PC-3 (cell line): ENCODE data around the gene KCTD16. TPM values are rescaled to one million over a fixed set of nuclear protein-coding genes. Genes with fewer than 3 reads are reported as not detected.
A peak's percentile ranks its signal among the peaks of the same experiment; 100 is the strongest.

ENCODE experiments used
- ATAC-seq: fragments of 200-7000 bp; cut with Tn5 transposase; 2 replicates; pipeline ENCODE4 v1.9.1; 2020; ENCODE audit warnings: mild to moderate bottlenecking, moderate library complexity
- BruUV-seq: library from RNA; stranded (reverse); fragments of 400-500 nt; replicated peaks from 2 replicates; lab custom pipeline; 2021; lab: Mats Ljungman, UMichigan
- CTCF ChIA-PET: fragments of 300-600 bp; sonication (Branson Sonifier 250); formaldehyde crosslinking; loops from one replicate; lab custom pipeline; 2022; ENCODE audit warnings: antibody characterized with exemption; lab: Charles Lee
- POLR2A ChIA-PET: fragments of 300-600 bp; sonication (Branson Sonifier 250); formaldehyde crosslinking; loops from one replicate; lab custom pipeline; 2022; ENCODE audit warnings: antibody characterized with exemption; ENCODE audit not compliant: unreplicated experiment; lab: Charles Lee
- DNase-seq: peaks from one replicate; pipeline ENCODE4 v3.0.0-alpha.2; 2015
- H2AFZ ChIP-seq: fragments of 300-600 bp; sonication (generic); 2 replicates; pipeline ENCODE4 v1.6.0; 2016; ENCODE audit warnings: antibody characterized with exemption, low read length
- H3F3A ChIP-seq: fragments of 300-600 bp; sonication (generic); one replicate; pipeline ENCODE4 v1.6.0; 2017; ENCODE audit warnings: antibody characterized with exemption, low read length, control low read depth, mild to moderate bottlenecking; ENCODE audit not compliant: unreplicated experiment
- H3K27ac ChIP-seq: fragments of 300-600 bp; sonication (generic); 2 replicates; pipeline ENCODE4 v1.5.1; 2016; ENCODE audit warnings: mild to moderate bottlenecking, low read length
- H3K27me3 ChIP-seq: fragments of 300-600 bp; sonication (generic); 2 replicates; pipeline ENCODE4 v1.6.1; 2016; ENCODE audit warnings: low read length, mixed read lengths
- H3K36me3 ChIP-seq: fragments of 300-600 bp; sonication (generic); 2 replicates; pipeline ENCODE4 v1.6.1; 2016; ENCODE audit warnings: low read depth, mixed run types, low read length, mixed read lengths
- H3K4me1 ChIP-seq: fragments of 300-600 bp; sonication (generic); 2 replicates; pipeline ENCODE4 v1.5.1; 2016; ENCODE audit warnings: low read length; ENCODE audit not compliant: insufficient read depth
- H3K4me2 ChIP-seq: fragments of 300-600 bp; sonication (generic); 2 replicates; pipeline ENCODE4 v1.6.0; 2016; ENCODE audit warnings: low read length
- H3K4me3 ChIP-seq: fragments of 300-600 bp; sonication (generic); 2 replicates; pipeline ENCODE4 v1.5.1; 2016; ENCODE audit warnings: mild to moderate bottlenecking, low read length, mixed read lengths
- H3K79me2 ChIP-seq: fragments of 300-600 bp; sonication (generic); 2 replicates; pipeline ENCODE4 v1.6.1; 2017; ENCODE audit warnings: low read length, mixed read lengths
- H3K9ac ChIP-seq: fragments of 300-600 bp; sonication (generic); 2 replicates; pipeline ENCODE4 v1.6.0; 2016; ENCODE audit warnings: mild to moderate bottlenecking, low read length
- H3K9me2 ChIP-seq: fragments of 300-600 bp; sonication (generic); replicated peaks from 2 replicates; pipeline ENCODE4 v1.6.1; 2016; ENCODE audit warnings: mixed run types, low read length, mixed read lengths
- H3K9me3 ChIP-seq: fragments of 300-600 bp; sonication (generic); 2 replicates; pipeline ENCODE4 v1.6.1; 2016; ENCODE audit warnings: low read length, mixed read lengths
- H4K20me1 ChIP-seq: fragments of 300-600 bp; sonication (generic); 2 replicates; pipeline ENCODE4 v1.6.1; 2016; ENCODE audit warnings: low read length, mixed read lengths
- CTCF ChIP-seq: fragments of 300-600 bp; sonication (generic); conservative IDR thresholded peaks from 2 replicates; pipeline ENCODE4 v1.5.1; 2017; ENCODE audit warnings: antibody characterized with exemption, low read depth, mild to moderate bottlenecking, low read length
- EZH2 ChIP-seq: fragments of 300-600 bp; sonication (generic); IDR thresholded peaks from one replicate; pipeline ENCODE4 v1.6.1; 2017; ENCODE audit warnings: antibody characterized with exemption, mild to moderate bottlenecking, low read length; ENCODE audit not compliant: unreplicated experiment
- EZH2phosphoT487 ChIP-seq: fragments of 300-600 bp; sonication (generic); IDR thresholded peaks from 2 replicates; pipeline ENCODE4 v1.6.1; 2018; ENCODE audit warnings: mild to moderate bottlenecking, antibody characterized with exemption, low read length, borderline replicate concordance
- intact Hi-C: fragments of 100-400 bp; cut with micrococcal nuclease; formaldehyde crosslinking; loops from 2 replicates; pipeline ENCODE4 v1.9.0; 2023
- total RNA-seq: library from RNA; depleted of rRNA; stranded (reverse); fragments of >200 nt; gene quantifications from 2 replicates; pipeline ENCODE4 v1.2.3, GENCODE V29; 2014

KCTD16 gene
- total RNA-seq, 1 experiment from 2014 or later, result not detected

- Histone ChIP-seq H2AFZ (no peak overlapping the region), H3K27me3 (no peaks in the 10 kb centered on the region), H3K9me2 (no peaks in the 10 kb centered on the region), H3F3A (no peaks in the 10 kb centered on the region), H4K20me1 (no peaks in the 10 kb centered on the region), H3K79me2 (peaks cover 39% of the 10 kb centered on the region), H3K36me3 (peaks cover 32% of the 10 kb centered on the region), H3K4me3 (no peak overlapping the region), H3K27ac (no peak overlapping the region), H3K4me2 (no peak overlapping the region), H3K9ac (no peak overlapping the region), H3K4me1 (peaks cover 26% of the 10 kb centered on the region; the same call in 1 of the 2 replicates), H3K9me3 (no peaks in the 10 kb centered on the region)
- intact Hi-C loops, result no loop called here
- ATAC-seq, result no peak
- ChIA-PET CTCF (no interaction called here), POLR2A (no interaction called here)
- no TSS peak for BruUV-seq
- DNase-seq, result no peak
- no peak for TF ChIP-seq CTCF
- TF ChIP-seq EZH2, result no peak
- TF ChIP-seq EZH2phosphoT487, result no peak
These were observed 4.0 kb upstream of the KCTD16 start for GRCh38 chr5:144166696-144167095.

- no peaks in the 10 kb centered on the region for H3F3A ChIP-seq
- no peak overlapping the region for H3K4me3 ChIP-seq
- peaks cover 20% of the 10 kb centered on the region for H3K36me3 ChIP-seq
- no TSS peak for BruUV-seq
- peaks cover 26% of the 10 kb centered on the region; the same call in 1 of the 2 replicates for H3K4me1 ChIP-seq
- no peaks in the 10 kb centered on the region for H3K27me3 ChIP-seq
- no peak overlapping the region for H3K9ac ChIP-seq
- ChIA-PET CTCF (no interaction called here), POLR2A (interaction anchor here (0.6 kb wide), 1 partner anchor 494 kb away, joined by 3 read pairs; no protein-coding TSS in a partner anchor)
- no peaks in the 10 kb centered on the region for H4K20me1 ChIP-seq
- TF ChIP-seq EZH2phosphoT487 (no peak), EZH2 (no peak), CTCF (no peak)
- no peak for ATAC-seq
- 0 out of 2 replicates have a peak overlapping the region, but pooled peaks have one; percentile 97 for H3K4me2 ChIP-seq
- no peak overlapping the region for H2AFZ ChIP-seq
- no peaks in the 10 kb centered on the region for H3K9me2 ChIP-seq
- no peaks in the 10 kb centered on the region for H3K9me3 ChIP-seq
- peaks cover 39% of the 10 kb centered on the region for H3K79me2 ChIP-seq
- intact Hi-C loops, result no loop called here
- no peak overlapping the region for H3K27ac ChIP-seq
- DNase-seq, result no peak
These were observed 2.7 kb upstream of the KCTD16 start for GRCh38 chr5:144167998-144168397.

DNA sequence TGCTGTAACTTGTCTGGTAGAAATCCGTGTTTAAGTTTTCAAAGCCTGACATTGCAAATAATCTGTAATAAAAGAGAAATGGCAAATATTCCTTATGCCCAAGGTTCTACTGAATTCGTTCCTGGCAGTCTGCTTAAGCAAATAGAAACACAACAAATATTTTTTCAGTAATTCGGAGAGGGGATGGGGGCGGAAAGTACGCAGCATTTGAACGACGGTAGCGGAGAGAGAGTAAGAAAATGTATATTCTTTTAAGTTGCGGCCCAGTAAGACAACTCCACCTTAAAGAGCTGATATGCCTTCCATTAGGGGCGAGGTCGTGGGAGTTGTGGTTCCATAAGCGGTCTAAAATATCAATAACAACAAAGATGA is 783 bp upstream of the KCTD16 start:
- Histone ChIP-seq H3F3A (no peaks in the 10 kb centered on the region), H3K4me2 (peak overlapping the region; percentile 97), H3K9me2 (no peaks in the 10 kb centered on the region), H3K27me3 (no peaks in the 10 kb centered on the region), H3K9me3 (no peaks in the 10 kb centered on the region), H3K4me3 (peak overlapping the region; percentile 98), H2AFZ (peak overlapping the region; percentile 83), H3K79me2 (peaks cover 39% of the 10 kb centered on the region), H3K27ac (peak overlapping the region; percentile 44), H3K4me1 (peaks cover 26% of the 10 kb centered on the region; the same call in 1 of the 2 replicates), H3K9ac (peak overlapping the region; percentile 93), H4K20me1 (no peaks in the 10 kb centered on the region), H3K36me3 (peaks cover 9% of the 10 kb centered on the region; the same call in 1 of the 2 replicates)
- CTCF ChIA-PET, result no interaction called here
- no peak for DNase-seq
- ATAC-seq, result no peak
- intact Hi-C loops, result no loop called here
- POLR2A ChIA-PET, result no interaction called here
- TF ChIP-seq EZH2phosphoT487 (no peak), EZH2 (no peak), CTCF (no peak)
- BruUV-seq, result TSS peak; percentile 68
